Measurements from ENCODE around the gene UBAP1L.
A peak's percentile ranks its signal among the peaks of the same experiment; 100 is the strongest.
"Not testable (repeated sequence)": the region's sequence is repeated elsewhere in the genome, so short reads cannot be mapped to it uniquely, and the experiment has no call there.

UBAP1L gene

GRCh38 chr15:65050270-65050669 lies 64.7 kb downstream of the UBAP1L start:
- DNase-seq = peak in 2 of 3 donors; percentile 26 to 30
- POLR2A ChIA-PET = interaction anchor here (0.6 kb wide), 1 partner anchor 19 kb away, joined by 4 read pairs; no protein-coding TSS in a partner anchor
- no peaks in the 10 kb centered on the region for H3K27me3 ChIP-seq (replicated peaks in 2 of 5; ENCODE audit: control insufficient read depth in 4 of 5, insufficient read depth in 5 of 5, low read length in 4 of 5)
- H3K36me3 ChIP-seq (ENCODE audit: control insufficient read depth in 4 of 4, insufficient read depth in 4 of 4, low read length in 3 of 4) = no peaks in the 10 kb centered on the region
- no peak overlapping the region for H3K27ac ChIP-seq (ENCODE audit: insufficient read depth in 1 of 2, low read depth in 1 of 2, low read length in 2 of 2, poor library complexity in 1 of 2, severe bottlenecking in 2 of 2)
- H3K4me3 ChIP-seq (ENCODE audit: control insufficient read depth in 1 of 7, extremely low read depth in 1 of 7, insufficient read depth in 4 of 7, low read depth in 2 of 7, low read length in 6 of 7) = peak overlapping the region in 2 of 7 experiments; percentile 38 to 70
- H3K9me3 ChIP-seq (ENCODE audit: control extremely low read depth in 1 of 5, control insufficient read depth in 4 of 5, insufficient read depth in 2 of 5, low read depth in 1 of 5, low read length in 4 of 5) = no peaks in the 10 kb centered on the region
- CTCF ChIA-PET = interaction anchor here (1.0 to 12.8 kb wide), 4 partner anchors 11 to 65 kb away, joined by 3 to 282 read pairs (median 74); partner anchors contain the start of genes KBTBD13 and UBAP1L
- WGBS (ENCODE audit: insufficient coverage) = 24% methylated on average over 2 of the region's 4 CpGs
- H3K4me1 ChIP-seq (ENCODE audit: control extremely low read depth in 1 of 4, control insufficient read depth in 4 of 4, insufficient read depth in 4 of 4, low read length in 3 of 4) = peaks cover 0 to 31% (median 27%) of the 10 kb centered on the region in 4 experiments

GRCh38 chr15:65049418-65049840 lies 65.6 kb downstream of the UBAP1L start:
- peak; percentile 91 to 92 (median 92) for DNase-seq
- no peaks in the 10 kb centered on the region for H3K27me3 ChIP-seq (replicated peaks in 2 of 5; ENCODE audit: control insufficient read depth in 4 of 5, insufficient read depth in 5 of 5, low read length in 4 of 5)
- no peaks in the 10 kb centered on the region for H3K9me3 ChIP-seq (ENCODE audit: control extremely low read depth in 1 of 5, control insufficient read depth in 4 of 5, insufficient read depth in 2 of 5, low read depth in 1 of 5, low read length in 4 of 5)
- WGBS (ENCODE audit: insufficient coverage) = 0% methylated on average over 16 of the region's 19 CpGs
- ChIA-PET CTCF (interaction anchor here (7.7 to 12.8 kb wide), 2 partner anchors 32 to 49 kb away, joined by 142 to 282 read pairs; partner anchors contain the start of gene KBTBD13), POLR2A (no interaction called here)
- peaks cover 0 to 23% (median 19%) of the 10 kb centered on the region in 4 experiments for H3K4me1 ChIP-seq (ENCODE audit: control extremely low read depth in 1 of 4, control insufficient read depth in 4 of 4, insufficient read depth in 4 of 4, low read length in 3 of 4)
- H3K27ac ChIP-seq (ENCODE audit: insufficient read depth in 1 of 2, low read depth in 1 of 2, low read length in 2 of 2, poor library complexity in 1 of 2, severe bottlenecking in 2 of 2) = no peak overlapping the region
- no peaks in the 10 kb centered on the region for H3K36me3 ChIP-seq (ENCODE audit: control insufficient read depth in 4 of 4, insufficient read depth in 4 of 4, low read length in 3 of 4)
- peak overlapping the region in 5 of 7 experiments; percentile 35 to 70 (median 38) for H3K4me3 ChIP-seq (ENCODE audit: control insufficient read depth in 1 of 7, extremely low read depth in 1 of 7, insufficient read depth in 4 of 7, low read depth in 2 of 7, low read length in 6 of 7)

- H3K36me3 ChIP-seq (ENCODE audit: control insufficient read depth in 4 of 4, insufficient read depth in 4 of 4, low read length in 3 of 4) = no peaks in the 10 kb centered on the region
- no peak overlapping the region for H3K27ac ChIP-seq (ENCODE audit: insufficient read depth in 1 of 2, low read depth in 1 of 2, low read length in 2 of 2, poor library complexity in 1 of 2, severe bottlenecking in 2 of 2)
- H3K27me3 ChIP-seq (replicated peaks in 2 of 5; ENCODE audit: control insufficient read depth in 4 of 5, insufficient read depth in 5 of 5, low read length in 4 of 5) = no peaks in the 10 kb centered on the region
- DNase-seq = no peak
- ChIA-PET CTCF (interaction anchor here (0.9 to 12.8 kb wide), 3 partner anchors 19 to 162 kb away, joined by 3 to 282 read pairs (median 6); partner anchors contain the start of genes KBTBD13 and RASL12), POLR2A (interaction anchor here (0.6 kb wide), 2 partner anchors 9 to 341 kb away, joined by 3 to 6 read pairs; no protein-coding TSS in a partner anchor)
- WGBS (ENCODE audit: insufficient coverage) = no CpG with 5 or more reads among the region's 2 CpGs
- no peaks in the 10 kb centered on the region for H3K9me3 ChIP-seq (ENCODE audit: control extremely low read depth in 1 of 5, control insufficient read depth in 4 of 5, insufficient read depth in 2 of 5, low read depth in 1 of 5, low read length in 4 of 5)
- H3K4me3 ChIP-seq (ENCODE audit: control insufficient read depth in 1 of 7, extremely low read depth in 1 of 7, insufficient read depth in 4 of 7, low read depth in 2 of 7, low read length in 6 of 7) = no peak overlapping the region
- peaks cover 0 to 22% (median 17%) of the 10 kb centered on the region in 4 experiments for H3K4me1 ChIP-seq (ENCODE audit: control extremely low read depth in 1 of 4, control insufficient read depth in 4 of 4, insufficient read depth in 4 of 4, low read length in 3 of 4)
Observed at GRCh38 chr15:65048241-65048640, 66.8 kb downstream of the UBAP1L start.

GRCh38 chr15:65044724-65045481 lies 70.1 kb downstream of the UBAP1L start, which contains the start of gene SLC51B:
Gene SLC51B (plus strand): TSS chr15:65045387. CDS start chr15:65050005, 4,618 bp downstream.
- H3K27ac ChIP-seq (ENCODE audit: insufficient read depth in 1 of 2, low read depth in 1 of 2, low read length in 2 of 2, poor library complexity in 1 of 2, severe bottlenecking in 2 of 2) = no peak within 1 kb of the TSS
- H3K9me3 ChIP-seq (ENCODE audit: control extremely low read depth in 1 of 5, control insufficient read depth in 4 of 5, insufficient read depth in 2 of 5, low read depth in 1 of 5, low read length in 4 of 5) = no peaks in the 10 kb centered on the region
- WGBS (ENCODE audit: insufficient coverage) = 96% methylated on average over 6 of the region's 7 CpGs
- H3K36me3 ChIP-seq (ENCODE audit: control insufficient read depth in 4 of 4, insufficient read depth in 4 of 4, low read length in 3 of 4) = no peaks in the 10 kb centered on the region
- peaks cover 0 to 10% (median 9%) of the 10 kb centered on the region in 4 experiments for H3K4me1 ChIP-seq (ENCODE audit: control extremely low read depth in 1 of 4, control insufficient read depth in 4 of 4, insufficient read depth in 4 of 4, low read length in 3 of 4)
- POLR2A ChIA-PET = interaction anchor here (0.7 kb wide), 1 partner anchor 58 kb away, joined by 3 read pairs; no protein-coding TSS in a partner anchor
- no peak within 1 kb of the TSS for H3K4me3 ChIP-seq (ENCODE audit: control insufficient read depth in 1 of 7, extremely low read depth in 1 of 7, insufficient read depth in 4 of 7, low read depth in 2 of 7, low read length in 6 of 7)
- CTCF ChIA-PET = interaction anchor here (0.9 to 1.7 kb wide), 7 partner anchors 10 to 57 kb away, joined by 3 to 4 read pairs (median 3); no protein-coding TSS in a partner anchor
- no peak for DNase-seq
- H3K27me3 ChIP-seq (replicated peaks in 2 of 5; ENCODE audit: control insufficient read depth in 4 of 5, insufficient read depth in 5 of 5, low read length in 4 of 5) = no peaks in the 10 kb centered on the region

- 100% methylated on average over 1 of the region's 5 CpGs for WGBS (ENCODE audit: insufficient coverage)
- DNase-seq; H3K4me1 ChIP-seq (ENCODE audit: control extremely low read depth in 1 of 4, control insufficient read depth in 4 of 4, insufficient read depth in 4 of 4, low read length in 3 of 4); H3K27me3 ChIP-seq (replicated peaks in 2 of 5; ENCODE audit: control insufficient read depth in 4 of 5, insufficient read depth in 5 of 5, low read length in 4 of 5); H3K27ac ChIP-seq (ENCODE audit: insufficient read depth in 1 of 2, low read depth in 1 of 2, low read length in 2 of 2, poor library complexity in 1 of 2, severe bottlenecking in 2 of 2); H3K36me3 ChIP-seq (ENCODE audit: control insufficient read depth in 4 of 4, insufficient read depth in 4 of 4, low read length in 3 of 4); H3K9me3 ChIP-seq (ENCODE audit: control extremely low read depth in 1 of 5, control insufficient read depth in 4 of 5, insufficient read depth in 2 of 5, low read depth in 1 of 5, low read length in 4 of 5); H3K4me3 ChIP-seq (ENCODE audit: control insufficient read depth in 1 of 7, extremely low read depth in 1 of 7, insufficient read depth in 4 of 7, low read depth in 2 of 7, low read length in 6 of 7): not testable (repeated sequence)
- POLR2A ChIA-PET = interaction anchor here (0.7 kb wide), 1 partner anchor 58 kb away, joined by 3 read pairs; no protein-coding TSS in a partner anchor
- CTCF ChIA-PET = interaction anchor here (1.0 to 3.2 kb wide), 9 partner anchors 11 to 67 kb away, joined by 3 to 18 read pairs (median 4); no protein-coding TSS in a partner anchor
Observed at GRCh38 chr15:65044218-65044617, 70.8 kb downstream of the UBAP1L start.

GRCh38 chr15:65042776-65043327 lies 72.1 kb downstream of the UBAP1L start:
- POLR2A ChIA-PET = interaction anchor here (0.6 kb wide), 1 partner anchor 1201 kb away, joined by 3 read pairs; no protein-coding TSS in a partner anchor
- H3K9me3 ChIP-seq (ENCODE audit: control extremely low read depth in 1 of 5, control insufficient read depth in 4 of 5, insufficient read depth in 2 of 5, low read depth in 1 of 5, low read length in 4 of 5) = no peaks in the 10 kb centered on the region
- CTCF ChIA-PET = interaction anchor here (0.6 to 3.2 kb wide), 14 partner anchors 9 to 1335 kb away, joined by 3 to 18 read pairs (median 3); no protein-coding TSS in a partner anchor
- no peaks in the 10 kb centered on the region for H3K27me3 ChIP-seq (replicated peaks in 2 of 5; ENCODE audit: control insufficient read depth in 4 of 5, insufficient read depth in 5 of 5, low read length in 4 of 5)
- no peaks in the 10 kb centered on the region for H3K4me1 ChIP-seq (ENCODE audit: control extremely low read depth in 1 of 4, control insufficient read depth in 4 of 4, insufficient read depth in 4 of 4, low read length in 3 of 4)
- DNase-seq = no peak
- H3K27ac ChIP-seq (ENCODE audit: insufficient read depth in 1 of 2, low read depth in 1 of 2, low read length in 2 of 2, poor library complexity in 1 of 2, severe bottlenecking in 2 of 2) = no peak overlapping the region
- 100% methylated on average over 4 of the region's 4 CpGs for WGBS (ENCODE audit: insufficient coverage)
- no peaks in the 10 kb centered on the region for H3K36me3 ChIP-seq (ENCODE audit: control insufficient read depth in 4 of 4, insufficient read depth in 4 of 4, low read length in 3 of 4)
- no peak overlapping the region for H3K4me3 ChIP-seq (ENCODE audit: control insufficient read depth in 1 of 7, extremely low read depth in 1 of 7, insufficient read depth in 4 of 7, low read depth in 2 of 7, low read length in 6 of 7)

Measured in common myeloid progenitor, CD34-positive (primary cell).